ENCODE data around the gene MBD5.

DNA sequence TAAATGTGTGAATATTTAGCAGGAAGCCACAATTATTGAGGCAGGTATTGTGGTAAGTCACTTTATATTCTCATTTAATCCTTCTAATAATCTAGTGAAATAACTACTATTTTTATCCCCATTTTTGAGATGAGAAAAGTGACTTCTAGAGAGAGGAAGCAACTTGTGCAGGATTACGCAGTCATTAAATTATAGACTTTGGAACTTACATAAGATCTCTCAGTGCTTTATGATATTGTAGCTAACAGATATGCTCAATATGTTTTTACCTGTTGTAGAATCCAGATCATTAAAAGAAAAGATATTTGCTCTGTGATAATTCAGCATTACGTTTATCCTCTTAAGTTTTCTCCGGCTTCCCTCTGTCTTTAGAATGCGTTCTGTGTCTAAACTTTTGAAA is 50.5 kb downstream of the MBD5 start:
- TF ChIP-seq SUZ12 (IDR thresholded peaks at IDR 0.05; ENCODE audit: extremely low read depth, insufficient read depth, insufficient read length) (no peak), ZNF274 (IDR thresholded peaks at IDR 0.05; ENCODE audit: low read depth, low read length) (no peak), YY1 (IDR thresholded peaks at IDR 0.05; ENCODE audit: insufficient read depth, insufficient read length) (no peak)

All from NT2/D1 (cell line).